Thymus (tissue), 11 donors: Measurements from ENCODE around the gene SIDT2. TPM values are rescaled to one million over a fixed set of nuclear protein-coding genes. Genes with fewer than 3 reads are reported as not detected.

Experiments used
- DNase-seq, 9 donors: peaks; one replicate each; pipeline ENCODE4 v3.0.0-alpha.2; 2013; ENCODE audit warnings: low spot score in 9 of 9, low read depth in 6 of 9, missing footprints in 1 of 9
- H3K27ac ChIP-seq, 2 donors: one replicate each; pipeline ENCODE4 v1.5.1; 2013; ENCODE audit warnings: control low read depth in 1 of 2, low read depth in 1 of 2, low read length in 1 of 2, mild to moderate bottlenecking in 1 of 2, moderate library complexity in 1 of 2
- H3K27me3 ChIP-seq, 2 donors: one replicate each; pipeline ENCODE4 v1.5.1; 2013; ENCODE audit warnings: low read length in 1 of 2; ENCODE audit not compliant: control insufficient read depth in 2 of 2, insufficient read depth in 1 of 2
- H3K36me3 ChIP-seq, 2 donors: one replicate each; pipeline ENCODE4 v1.5.1; 2013; ENCODE audit warnings: low read length in 1 of 2, mild to moderate bottlenecking in 1 of 2, moderate library complexity in 1 of 2; ENCODE audit not compliant: control insufficient read depth in 2 of 2, insufficient read depth in 2 of 2
- H3K4me1 ChIP-seq, 2 donors: one replicate each; pipeline ENCODE4 v1.5.1; 2013; ENCODE audit warnings: low read length in 2 of 2; ENCODE audit not compliant: control insufficient read depth in 2 of 2, insufficient read depth in 2 of 2
- H3K4me3 ChIP-seq, 2 donors: one replicate each; pipeline ENCODE4 v1.5.1; 2013; ENCODE audit warnings: low read length in 2 of 2, control low read depth in 1 of 2, mild to moderate bottlenecking in 1 of 2
- H3K9me3 ChIP-seq, 2 donors: one replicate each; pipeline ENCODE4 v1.5.1; 2013; ENCODE audit warnings: low read length in 1 of 2, mild to moderate bottlenecking in 1 of 2; ENCODE audit not compliant: control insufficient read depth in 2 of 2, insufficient read depth in 1 of 2
- WGBS: extraction: QIAGEN DNeasy Blood & Tissue Kit; methylation state at CpG from one replicate; pipeline ENCODE4 v1.1.7; 2013; 5-methylcytosine and 5-hydroxymethylcytosine counted together
- polyA plus RNA-seq: library from polyadenylated mRNA; stranded (reverse); fragments of 200-250 nt; gene quantifications from one replicate; pipeline ENCODE4 v1.2.3, GENCODE V29; 2013
- total RNA-seq: library from RNA; stranded (reverse); fragments of 120-200 nt; gene quantifications from one replicate; pipeline ENCODE4 v1.2.4, GENCODE V29; 2013
- donor health status: healthy.

SIDT2 gene
- total and polyA plus RNA-seq, 2 donors, result 5.1 to 22.5 TPM

GRCh38 chr11:117185736-117186430 lies 7.3 kb downstream of the SIDT2 start:
- Histone ChIP-seq H3K27me3 (no peaks in the 10 kb centered on the region), H3K36me3 (peaks cover 3 to 35% of the 10 kb centered on the region in 2 donors), H3K4me1 (peaks cover 0 to 3% of the 10 kb centered on the region in 2 donors), H3K9me3 (no peaks in the 10 kb centered on the region), H3K27ac (no peak overlapping the region), H3K4me3 (no peak overlapping the region)
- WGBS, result 92% methylated on average over 5 of the region's 5 CpGs
- DNase-seq, result no peak

DNA sequence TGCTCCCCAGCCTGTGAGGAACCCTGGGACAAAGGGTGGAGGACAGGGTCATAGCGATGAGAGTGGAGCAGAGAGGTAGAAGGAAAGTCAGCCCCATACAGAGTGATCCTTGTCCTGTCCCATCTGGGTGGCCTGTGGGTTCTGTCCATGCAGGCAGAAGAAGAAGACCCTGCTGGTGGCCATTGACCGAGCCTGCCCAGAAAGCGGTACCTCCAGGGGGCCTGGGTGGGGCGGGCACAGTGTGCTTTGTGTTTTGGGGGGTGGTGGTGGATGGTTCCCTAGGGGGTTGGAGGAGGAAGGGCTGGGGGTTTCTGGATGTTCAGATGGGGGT lies 7.9 kb downstream of the SIDT2 start:
- Histone ChIP-seq H3K9me3 (no peaks in the 10 kb centered on the region), H3K36me3 (peaks cover 3 to 36% of the 10 kb centered on the region in 2 donors), H3K27me3 (no peaks in the 10 kb centered on the region), H3K4me1 (no peaks in the 10 kb centered on the region), H3K4me3 (no peak overlapping the region), H3K27ac (no peak overlapping the region)
- over 99% methylated on average over 4 of the region's 4 CpGs for WGBS
- DNase-seq, result no peak

GRCh38 chr11:117187007-117187406 lies 8.5 kb downstream of the SIDT2 start:
- Histone ChIP-seq H3K4me1 (no peaks in the 10 kb centered on the region), H3K27me3 (no peaks in the 10 kb centered on the region), H3K9me3 (no peaks in the 10 kb centered on the region), H3K36me3 (peaks cover 6 to 40% of the 10 kb centered on the region in 2 donors), H3K4me3 (no peak overlapping the region), H3K27ac (no peak overlapping the region)
- DNase-seq, result no peak
- WGBS, result 96% methylated on average over 6 of the region's 6 CpGs

- Histone ChIP-seq H3K9me3 (no peaks in the 10 kb centered on the region), H3K27me3 (no peaks in the 10 kb centered on the region), H3K27ac (no peak overlapping the region), H3K4me1 (no peaks in the 10 kb centered on the region), H3K36me3 (peaks cover 6 to 43% of the 10 kb centered on the region in 2 donors), H3K4me3 (no peak overlapping the region)
- DNase-seq, result no peak
- WGBS, result 98% methylated on average over 13 of the region's 13 CpGs
Observed at GRCh38 chr11:117187428-117187798, 8.9 kb downstream of the SIDT2 start.

GRCh38 chr11:117187799-117188481 lies 9.4 kb downstream of the SIDT2 start:
- Histone ChIP-seq H3K27me3 (no peaks in the 10 kb centered on the region), H3K27ac (no peak overlapping the region), H3K4me3 (no peak overlapping the region), H3K36me3 (peaks cover 6 to 48% of the 10 kb centered on the region in 2 donors), H3K4me1 (no peaks in the 10 kb centered on the region), H3K9me3 (no peaks in the 10 kb centered on the region)
- WGBS, result 98% methylated on average over 16 of the region's 16 CpGs
- DNase-seq, result no peak

GRCh38 chr11:117188620-117189081 lies 10.1 kb downstream of the SIDT2 start:
- H3K36me3 ChIP-seq, result peaks cover 6 to 51% of the 10 kb centered on the region in 2 donors
- H3K4me3 ChIP-seq, result no peak overlapping the region
- DNase-seq, result no peak
- no peak overlapping the region for H3K27ac ChIP-seq
- no peaks in the 10 kb centered on the region for H3K27me3 ChIP-seq
- WGBS, result 94% methylated on average over 20 of the region's 20 CpGs
- H3K4me1 ChIP-seq, result no peaks in the 10 kb centered on the region
- no peaks in the 10 kb centered on the region for H3K9me3 ChIP-seq

DNA sequence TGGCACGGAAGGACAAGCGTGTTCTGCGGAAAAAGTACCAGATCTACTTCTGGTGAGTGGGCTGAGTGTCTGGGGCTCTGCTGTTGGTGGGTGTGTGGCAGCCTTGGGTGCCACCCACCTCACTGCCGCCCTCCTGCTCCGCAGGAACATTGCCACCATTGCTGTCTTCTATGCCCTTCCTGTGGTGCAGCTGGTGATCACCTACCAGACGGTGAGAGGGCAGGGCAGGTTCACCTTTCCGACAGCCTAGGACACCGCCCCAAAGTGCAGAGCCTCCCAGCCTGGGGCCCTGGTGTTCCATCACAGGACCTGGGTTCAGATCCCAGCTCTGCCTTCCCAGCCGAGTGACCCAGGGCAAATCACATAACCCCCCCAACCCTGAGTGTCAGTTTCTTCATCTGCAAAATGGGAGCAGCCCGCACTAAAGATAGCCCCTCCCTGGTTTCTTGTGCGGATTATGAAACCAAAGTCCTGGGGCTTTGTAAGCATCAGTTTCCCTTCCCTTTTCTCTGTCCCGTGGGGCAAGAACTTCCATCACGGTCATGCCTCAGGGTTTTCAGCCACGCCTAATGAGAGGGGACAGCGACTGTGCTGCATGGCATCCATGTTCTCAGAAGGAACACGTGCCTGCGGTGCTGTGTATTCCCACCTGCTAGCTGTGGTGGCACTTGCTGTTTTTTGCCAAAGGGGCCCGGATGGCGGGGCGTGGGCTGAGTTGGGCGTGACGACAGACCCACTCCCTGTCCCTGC lies 10.8 kb downstream of the SIDT2 start:
- Histone ChIP-seq H3K27me3 (no peaks in the 10 kb centered on the region), H3K9me3 (no peaks in the 10 kb centered on the region), H3K4me3 (no peak overlapping the region), H3K27ac (no peak overlapping the region), H3K4me1 (no peaks in the 10 kb centered on the region), H3K36me3 (peaks cover 6 to 51% of the 10 kb centered on the region in 2 donors)
- 97% methylated on average over 22 of the region's 22 CpGs for WGBS
- no peak for DNase-seq

DNA sequence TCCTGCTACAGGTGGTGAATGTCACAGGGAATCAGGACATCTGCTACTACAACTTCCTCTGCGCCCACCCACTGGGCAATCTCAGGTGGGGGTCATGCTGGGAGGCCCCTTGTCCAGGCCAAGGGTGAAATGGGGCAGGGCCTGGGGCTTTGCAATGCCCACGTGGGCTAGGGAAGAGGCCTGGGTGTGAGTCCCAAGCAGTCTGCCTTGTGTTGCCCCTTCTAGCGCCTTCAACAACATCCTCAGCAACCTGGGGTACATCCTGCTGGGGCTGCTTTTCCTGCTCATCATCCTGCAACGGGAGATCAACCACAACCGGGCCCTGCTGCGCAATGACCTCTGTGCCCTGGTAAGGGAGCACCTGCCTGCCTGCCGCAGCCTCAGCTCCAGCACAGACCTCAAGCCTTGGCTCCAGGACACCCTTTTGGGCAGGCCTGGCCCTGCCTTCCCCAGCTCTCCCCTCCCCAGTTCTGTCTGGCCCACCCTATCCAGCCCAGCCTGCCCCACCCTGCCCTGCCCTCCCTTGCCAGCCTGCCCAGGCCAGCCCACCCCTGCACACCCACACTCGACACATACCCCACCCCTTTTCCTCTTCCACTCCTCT lies 11.5 kb downstream of the SIDT2 start:
- H3K9me3 ChIP-seq, result no peaks in the 10 kb centered on the region
- no peak for DNase-seq
- H3K4me3 ChIP-seq, result no peak overlapping the region
- H3K4me1 ChIP-seq, result no peaks in the 10 kb centered on the region
- no peak overlapping the region for H3K27ac ChIP-seq
- H3K27me3 ChIP-seq, result no peaks in the 10 kb centered on the region
- peaks cover 6 to 51% of the 10 kb centered on the region in 2 donors for H3K36me3 ChIP-seq
- 91% methylated on average over 8 of the region's 8 CpGs for WGBS
